ENCODE data around the gene RAD51B.

Gene RAD51B

DNA sequence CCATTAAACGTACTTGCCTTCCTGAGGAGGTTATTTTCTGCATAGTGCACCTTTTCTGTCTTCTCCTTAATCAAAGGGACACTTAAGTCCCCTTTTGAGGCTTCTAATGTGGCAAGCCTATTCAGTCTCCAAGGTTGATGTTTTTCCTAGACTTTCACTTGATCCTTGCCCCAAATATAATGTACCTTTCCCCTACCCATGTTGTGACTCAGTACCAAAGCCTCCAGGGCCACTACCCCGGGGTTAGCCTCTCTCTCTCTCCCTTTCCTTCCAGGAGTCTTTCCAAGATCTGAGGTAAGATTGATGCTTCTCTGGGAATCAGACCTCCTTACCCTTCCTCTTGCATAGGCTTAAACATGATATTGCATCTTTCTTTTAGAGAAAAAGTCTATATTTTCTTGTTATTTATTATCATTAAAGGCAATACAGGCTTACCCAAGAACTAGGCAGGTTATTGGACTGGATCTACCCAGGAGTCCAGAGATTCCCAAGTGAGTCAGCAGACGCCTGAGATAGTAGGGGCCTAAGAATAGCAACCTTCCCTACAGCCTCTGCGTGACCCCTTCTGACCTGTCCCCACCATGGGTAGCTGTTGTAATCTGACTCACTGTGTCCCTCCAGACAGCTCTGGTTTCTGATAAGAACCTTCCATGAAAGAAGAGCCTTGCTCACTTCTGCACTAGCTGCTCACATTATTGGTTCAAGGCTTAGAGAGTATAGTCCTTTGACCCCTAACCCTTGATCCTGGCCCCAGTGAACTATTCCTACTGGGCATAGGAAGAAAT is 800.4 kb downstream of the RAD51B start:
- DNase-seq (ENCODE audit: low read depth in 3 of 3): no peak

GRCh38 chr14:68621400-68622365 is 802.1 kb downstream of the RAD51B start:
- no peak for DNase-seq (ENCODE audit: low read depth in 3 of 3)

DNA sequence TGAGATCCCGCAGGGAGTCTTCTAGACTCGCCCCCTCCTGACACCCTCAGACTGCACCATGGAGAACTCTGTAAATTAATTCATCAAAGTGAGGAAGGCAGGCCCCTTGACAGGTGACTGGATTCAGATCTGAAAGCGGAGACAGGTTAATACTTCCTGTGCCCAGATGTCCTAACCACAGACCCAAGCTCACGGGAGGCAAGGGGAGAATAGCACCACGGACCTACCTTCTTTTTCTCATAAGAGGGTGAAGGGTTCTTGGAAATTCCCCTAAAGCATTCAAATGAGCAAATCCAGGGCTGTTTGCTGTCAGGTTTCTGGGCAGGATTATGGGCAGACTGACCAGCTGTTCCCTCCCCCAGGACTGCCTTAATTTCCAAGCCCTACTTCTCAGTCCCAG is 803.3 kb downstream of the RAD51B start:
- no peak for DNase-seq (ENCODE audit: low read depth in 3 of 3)

DNA sequence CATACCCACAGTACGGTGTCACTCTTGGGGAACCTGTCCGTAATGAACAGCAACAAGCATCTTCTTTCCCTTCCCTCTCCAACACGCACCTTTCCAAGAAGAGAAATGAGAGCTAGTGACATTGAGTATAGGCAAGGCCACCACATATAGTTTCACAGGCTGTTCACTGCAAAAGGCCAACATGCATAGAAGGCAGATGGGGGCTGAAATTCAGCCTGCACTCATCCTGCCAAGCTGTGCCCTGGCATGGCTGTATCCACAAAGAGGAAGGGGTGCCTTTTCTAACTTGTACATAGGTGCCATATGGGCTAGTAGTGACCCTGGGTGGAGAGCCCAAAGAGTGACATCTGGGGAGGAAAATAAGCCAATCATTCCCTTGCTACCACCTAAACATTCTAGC is 803.7 kb downstream of the RAD51B start:
- no peak for DNase-seq (ENCODE audit: low read depth in 3 of 3)

- DNase-seq (ENCODE audit: low read depth in 3 of 3): no peak
Observed at GRCh38 chr14:68623826-68624225, 804.2 kb downstream of the RAD51B start.

- no peak for DNase-seq (ENCODE audit: low read depth in 3 of 3)
Observed at GRCh38 chr14:68624541-68625220, 805.1 kb downstream of the RAD51B start.

- DNase-seq (ENCODE audit: low read depth in 3 of 3): no peak
Observed at GRCh38 chr14:68625366-68626090, 805.9 kb downstream of the RAD51B start.

DNA sequence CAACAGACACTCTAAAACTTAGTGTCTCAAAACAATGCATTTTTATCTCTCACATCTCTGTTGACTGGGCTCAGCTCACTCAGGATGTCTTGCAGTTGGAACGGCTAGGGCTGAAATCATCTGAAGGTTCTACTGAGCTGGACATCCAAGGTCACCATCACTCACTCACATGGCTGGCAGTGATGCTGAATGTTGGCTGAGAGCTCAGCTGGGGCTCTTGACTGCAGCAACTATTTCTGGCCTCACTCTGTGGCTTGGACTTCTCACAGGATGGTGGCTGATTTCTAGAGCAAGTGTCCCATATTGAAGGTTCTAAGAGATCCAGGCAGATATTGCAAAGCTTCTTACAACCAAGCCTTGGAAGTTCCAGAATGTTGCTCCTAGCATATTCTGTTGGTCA is 806.8 kb downstream of the RAD51B start:
- DNase-seq (ENCODE audit: low read depth in 3 of 3): no peak

DNA sequence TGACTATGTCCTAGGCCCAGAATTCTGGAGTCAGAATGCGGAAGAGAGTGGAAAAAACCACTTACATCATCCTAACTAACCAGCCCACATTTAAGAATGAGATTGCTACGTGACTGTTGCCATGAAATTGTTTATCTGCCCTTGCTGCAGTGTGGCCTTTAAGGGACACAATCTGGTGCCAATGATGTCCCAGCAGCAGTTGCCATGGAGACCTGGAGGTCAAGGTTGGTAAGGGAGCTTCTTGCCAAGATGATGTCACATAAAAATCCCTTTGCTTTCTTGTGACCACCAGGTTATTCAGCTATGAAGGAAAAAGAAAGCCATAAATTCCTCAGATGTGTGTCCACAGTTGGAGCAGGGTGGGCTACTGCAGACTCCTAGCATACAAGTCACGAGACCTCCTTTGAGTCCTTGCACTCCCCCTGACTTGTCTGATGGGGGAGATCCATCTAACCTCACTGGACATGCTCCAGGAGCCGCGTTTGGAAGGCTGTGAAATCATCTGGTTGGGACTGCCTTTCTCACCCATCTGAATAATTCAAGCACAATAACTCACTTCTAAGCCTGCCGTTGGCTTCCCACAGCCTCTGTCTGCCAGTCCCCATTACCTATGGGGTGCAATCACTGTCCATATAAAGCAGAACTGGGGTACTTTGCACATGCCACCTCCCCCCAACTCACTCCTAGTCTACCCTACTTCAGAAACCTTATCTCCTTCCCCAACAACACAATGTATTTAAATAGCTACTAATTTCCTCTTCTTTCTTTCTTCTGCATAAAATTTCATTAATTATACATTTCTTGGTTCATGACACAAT is 807.7 kb downstream of the RAD51B start:
- DNase-seq (ENCODE audit: low read depth in 3 of 3): no peak

DNA sequence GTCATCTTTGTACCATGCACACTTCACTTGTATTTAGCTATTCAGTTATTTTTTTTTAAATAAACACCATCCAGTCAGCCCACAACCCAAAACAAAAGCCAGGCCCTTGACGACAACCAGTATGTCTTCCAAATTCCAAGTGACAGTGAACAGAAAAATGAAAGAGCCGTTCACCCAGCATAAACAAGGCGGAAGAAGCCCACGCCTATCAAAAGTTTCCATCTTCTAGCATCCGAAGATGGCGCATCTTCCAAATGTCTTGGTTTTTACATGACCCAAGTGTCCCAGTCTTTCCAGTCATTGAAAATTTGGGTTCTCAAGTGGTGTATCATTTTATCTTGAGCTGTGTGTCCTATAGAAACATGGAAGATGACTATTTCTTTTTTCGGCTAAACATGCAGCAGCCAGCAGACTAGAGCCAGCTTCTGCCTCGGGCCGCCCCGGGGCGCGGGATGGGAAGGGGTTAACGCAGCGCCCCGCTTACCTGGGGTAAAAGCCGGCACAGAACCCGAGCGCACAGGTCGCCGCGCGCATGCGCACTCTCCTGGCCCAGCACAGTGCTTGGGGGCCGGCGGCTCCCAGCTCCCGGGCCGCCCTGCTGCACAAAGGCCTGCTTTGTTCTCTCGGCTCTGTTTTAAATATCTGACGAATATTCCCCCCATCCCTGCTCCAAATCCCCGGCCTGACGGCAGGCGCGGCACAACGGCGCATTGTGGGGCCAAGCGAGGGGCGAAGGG is 808.5 kb downstream of the RAD51B start:
- peak; percentile 40 to 48 (median 43) for DNase-seq (ENCODE audit: low read depth in 3 of 3)

GRCh38 chr14:68628605-68629310 is 809.2 kb downstream of the RAD51B start:
- peak in 1 of 3 experiments; percentile 13 for DNase-seq (ENCODE audit: low read depth in 3 of 3)

- DNase-seq (ENCODE audit: low read depth in 3 of 3): no peak
Observed at GRCh38 chr14:68630081-68630571, 810.5 kb downstream of the RAD51B start.

GRCh38 chr14:68630611-68631393 is 811.2 kb downstream of the RAD51B start:
- no peak for DNase-seq (ENCODE audit: low read depth in 3 of 3)

GRCh38 chr14:68631394-68632053 is 811.9 kb downstream of the RAD51B start:
- no peak for DNase-seq (ENCODE audit: low read depth in 3 of 3)

GRCh38 chr14:68632054-68632895 is 812.7 kb downstream of the RAD51B start:
- DNase-seq (ENCODE audit: low read depth in 3 of 3): no peak

GRCh38 chr14:68633131-68633991 is 813.8 kb downstream of the RAD51B start:
- no peak for DNase-seq (ENCODE audit: low read depth in 3 of 3)

All from stimulated activated CD4-positive, alpha-beta T cell treated with anti-CD3 and anti-CD28 coated beads, TNF-alpha, amount 100 ng/mL, for 4 hours (primary cell).